GM21526 (cell line): ENCODE results near the gene EAF2.

ENCODE experiments used
- ATAC-seq: cut with Tn5 transposase; IDR thresholded peaks from one replicate; pipeline ENCODE4 v1.9.1; 2021; ENCODE audit warnings: moderate library complexity; ENCODE audit not compliant: unreplicated experiment, low FRiP score

EAF2 gene

DNA sequence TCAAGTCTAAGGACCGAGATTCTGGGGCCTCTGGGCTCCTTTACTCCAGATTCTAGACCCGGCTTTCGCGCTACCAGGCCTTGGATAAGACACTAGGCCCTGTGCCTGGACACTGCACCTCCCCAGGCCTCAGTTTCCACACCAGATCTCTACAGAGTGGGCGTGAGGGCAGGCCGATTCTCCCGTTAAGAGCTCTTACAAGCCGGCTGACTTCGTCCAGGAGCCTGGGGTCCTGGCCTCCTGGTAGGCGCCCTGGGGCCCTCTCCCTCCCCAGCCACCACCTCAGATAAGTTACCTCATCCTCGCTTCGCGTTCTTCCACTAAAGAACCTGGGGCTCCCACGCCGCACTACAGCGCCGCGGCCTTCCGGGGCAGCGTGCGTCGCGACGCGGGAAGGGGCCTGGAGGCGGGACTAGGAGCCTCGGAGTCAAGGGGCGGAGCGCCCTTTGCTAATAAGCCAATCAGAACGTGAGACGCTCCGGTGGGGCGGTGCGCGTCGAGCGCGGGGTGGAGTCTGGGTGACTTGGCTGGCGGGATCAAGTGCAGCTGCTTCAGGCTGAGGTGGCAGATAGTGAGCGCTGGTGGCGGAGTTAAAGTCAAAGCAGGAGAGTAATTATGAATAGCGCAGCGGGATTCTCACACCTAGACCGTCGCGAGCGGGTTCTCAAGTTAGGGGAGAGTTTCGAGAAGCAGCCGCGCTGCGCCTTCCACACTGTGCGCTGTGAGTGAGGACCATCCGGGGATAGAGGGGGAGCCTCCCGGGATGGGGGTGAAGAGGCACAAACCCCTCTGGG, at the start of gene EAF2, which contains the start of gene IQCB1:
EAF2 (plus strand) TSS at position 539 of the 794 bp plus-strand sequence; CDS start at position 616, 77 bp downstream.
IQCB1 (minus strand) TSS at position 390 of the 794 bp plus-strand sequence. CDS start 6,100 bp downstream, outside the sequence.
- ATAC-seq, result peak; percentile 95

DNA sequence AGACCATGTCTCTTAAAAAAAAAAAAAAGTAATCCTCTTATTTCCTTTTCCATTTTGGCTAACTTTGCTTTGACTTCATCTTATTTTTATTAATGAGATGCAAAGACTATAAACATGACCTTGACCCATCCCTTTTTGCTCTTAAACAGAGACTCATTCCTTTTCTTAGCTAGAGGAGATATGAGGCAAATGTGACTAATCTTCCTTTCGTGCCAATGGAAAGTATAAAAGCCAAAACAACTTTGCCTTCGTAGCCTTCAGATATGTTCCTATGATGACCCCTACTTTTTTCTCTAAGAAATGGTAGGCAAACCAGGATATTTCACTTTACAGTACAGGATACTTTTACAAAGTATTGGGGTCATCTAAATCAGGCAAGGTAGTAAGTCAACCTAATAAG, 48.5 kb upstream of the EAF2 start:
- no peak for ATAC-seq

DNA sequence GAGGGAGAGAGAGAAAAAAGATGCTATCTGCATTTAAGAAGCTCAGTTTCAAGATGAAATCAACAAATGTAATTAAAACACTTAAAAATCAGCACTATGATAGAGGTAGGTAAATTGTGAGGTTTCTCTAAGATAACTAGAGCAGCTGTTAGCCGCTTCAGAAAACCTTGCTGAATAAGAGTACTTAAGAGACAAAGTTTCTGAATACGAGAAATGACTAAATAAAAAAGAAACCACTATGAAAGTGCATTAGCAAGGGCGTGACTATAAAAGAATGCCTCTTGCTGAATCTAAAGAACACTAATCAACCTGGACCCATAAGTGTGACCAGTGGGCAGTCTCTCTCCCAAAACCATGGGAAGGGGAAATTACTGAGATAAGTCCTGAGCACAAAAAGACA, 41.9 kb upstream of the EAF2 start:
- no peak for ATAC-seq

DNA sequence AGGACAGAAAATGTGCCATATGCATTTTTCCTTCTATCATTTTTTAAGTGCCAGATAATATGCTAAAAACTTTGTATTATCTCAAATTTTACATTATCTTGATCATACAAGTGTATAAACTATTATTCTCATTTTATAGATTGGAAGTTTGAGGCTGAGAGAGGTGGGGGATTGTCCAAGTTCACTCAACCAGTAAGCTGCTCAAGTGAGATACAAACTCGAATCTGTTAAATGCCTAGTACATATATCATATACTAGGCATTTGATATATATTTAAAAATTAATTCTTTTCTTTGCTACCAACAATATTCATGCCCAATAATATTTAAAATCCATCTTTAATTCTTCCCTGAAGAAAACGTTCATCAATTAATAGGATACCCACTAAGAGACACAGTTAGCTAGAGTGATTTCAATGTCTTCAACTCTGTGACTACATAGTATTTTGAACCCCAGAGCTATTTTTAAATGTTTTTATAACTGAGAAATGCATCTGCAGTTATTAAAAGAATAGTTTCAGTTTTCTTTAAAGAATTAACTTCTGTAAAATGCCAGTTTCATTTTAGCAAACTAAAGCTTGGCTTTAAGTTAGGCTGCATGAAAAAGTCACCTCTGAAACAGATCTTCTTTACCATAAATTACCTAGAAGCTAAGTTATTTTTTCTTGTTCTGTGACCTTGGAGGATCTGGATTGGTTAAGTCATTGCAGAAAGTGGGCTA, 40.6 kb upstream of the EAF2 start:
- ATAC-seq, result no peak

DNA sequence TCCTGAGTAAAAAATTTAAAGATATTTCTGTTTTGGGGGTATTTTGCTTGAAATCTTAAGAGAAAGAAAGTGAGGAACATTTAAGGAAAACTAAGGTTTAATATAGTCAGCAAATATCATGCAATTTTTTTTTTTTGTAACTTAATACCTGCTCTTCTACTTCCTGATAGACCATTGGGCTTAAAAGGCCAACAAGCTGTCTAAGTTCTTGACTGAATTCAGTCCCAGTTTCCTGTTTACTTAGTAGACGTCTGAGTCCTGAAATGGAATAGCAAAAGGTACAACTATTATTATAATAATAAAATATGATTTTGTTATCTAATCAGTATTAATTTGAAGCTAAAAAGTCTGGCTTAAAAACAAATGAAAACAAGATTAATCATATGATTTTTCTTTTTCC, 38.0 kb upstream of the EAF2 start:
- ATAC-seq, result no peak

DNA sequence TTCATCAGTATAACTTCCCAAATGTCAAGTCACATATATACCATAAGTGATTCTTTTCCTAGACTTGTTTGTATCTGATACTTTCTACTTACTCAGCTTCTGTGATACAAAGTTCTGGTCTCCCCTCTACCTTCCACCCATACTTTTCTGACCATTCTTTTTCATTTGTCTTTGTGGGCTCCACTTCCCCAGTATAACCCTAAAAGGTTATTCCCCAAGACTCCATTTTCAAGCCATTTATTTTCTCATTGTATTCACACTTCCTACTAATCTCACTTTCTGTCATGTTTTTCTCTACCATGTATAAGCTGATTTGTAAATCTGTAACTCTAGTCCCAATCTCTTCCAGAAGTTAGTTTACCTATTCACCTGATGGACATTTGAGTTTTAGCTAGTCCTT, 34.1 kb upstream of the EAF2 start:
- ATAC-seq, result no peak

DNA sequence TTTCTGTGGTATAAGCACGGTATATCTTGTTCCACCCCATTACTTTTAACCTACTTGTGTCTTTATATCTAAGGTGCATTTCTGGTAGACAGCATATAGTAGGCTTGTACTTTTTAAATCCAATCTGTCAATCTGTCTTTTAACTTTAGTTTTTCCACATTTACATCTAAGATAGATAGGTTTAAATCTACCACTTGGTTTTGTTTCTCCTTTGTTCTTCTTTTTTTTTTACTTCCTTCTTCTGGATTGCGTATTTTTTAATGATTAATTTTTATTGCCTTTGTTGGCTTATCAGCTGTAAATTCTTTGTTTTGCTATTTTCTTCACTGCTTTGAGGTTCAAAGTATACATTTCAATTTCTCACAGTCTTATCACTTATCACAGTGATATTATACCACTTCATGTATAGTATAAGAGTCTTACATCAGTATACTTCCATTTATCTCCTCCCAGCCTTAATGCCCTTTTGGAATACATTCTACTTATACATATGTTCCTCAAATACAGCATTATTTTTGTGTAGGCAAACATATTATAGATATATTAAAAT, 31.2 kb upstream of the EAF2 start:
- ATAC-seq, result no peak

DNA sequence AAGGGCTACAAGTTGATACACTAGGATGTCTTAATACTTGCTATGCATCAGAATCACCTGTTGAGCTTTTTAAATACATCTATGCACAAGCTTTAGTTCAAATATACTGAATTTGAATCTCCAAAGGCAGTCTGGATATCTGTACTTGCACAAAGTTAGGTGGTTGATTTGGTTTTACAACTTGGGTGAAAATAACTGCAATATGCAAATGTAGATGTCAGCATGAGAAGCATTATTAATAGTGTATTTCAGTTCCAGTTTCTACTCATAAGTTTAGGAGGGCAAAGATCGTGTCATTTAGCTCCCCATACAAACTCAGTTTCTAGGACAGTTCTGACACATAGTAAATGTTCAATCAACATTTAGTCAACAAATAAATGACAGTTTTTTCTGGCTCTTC, 25.8 kb upstream of the EAF2 start:
- peak; percentile 90 for ATAC-seq

DNA sequence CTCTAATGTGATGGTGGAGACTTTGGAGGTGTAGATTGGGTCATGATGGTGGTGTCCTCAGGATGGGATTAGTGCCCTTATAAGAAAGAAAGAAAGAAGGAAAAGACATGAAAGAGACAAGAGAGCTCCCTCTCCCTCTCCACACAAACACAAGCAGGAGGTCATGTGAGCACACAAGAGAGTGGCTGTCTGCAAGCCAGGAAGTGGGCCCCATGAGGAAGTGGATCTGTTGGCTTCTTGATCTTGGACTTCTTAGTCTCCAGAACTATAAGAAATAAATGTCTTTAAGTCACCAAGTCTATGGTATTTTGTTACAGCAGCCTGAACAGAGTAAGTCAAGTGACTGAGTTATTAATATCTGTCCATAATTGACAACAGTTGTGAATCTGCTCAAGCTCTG, 17.3 kb upstream of the EAF2 start:
- ATAC-seq, result no peak

DNA sequence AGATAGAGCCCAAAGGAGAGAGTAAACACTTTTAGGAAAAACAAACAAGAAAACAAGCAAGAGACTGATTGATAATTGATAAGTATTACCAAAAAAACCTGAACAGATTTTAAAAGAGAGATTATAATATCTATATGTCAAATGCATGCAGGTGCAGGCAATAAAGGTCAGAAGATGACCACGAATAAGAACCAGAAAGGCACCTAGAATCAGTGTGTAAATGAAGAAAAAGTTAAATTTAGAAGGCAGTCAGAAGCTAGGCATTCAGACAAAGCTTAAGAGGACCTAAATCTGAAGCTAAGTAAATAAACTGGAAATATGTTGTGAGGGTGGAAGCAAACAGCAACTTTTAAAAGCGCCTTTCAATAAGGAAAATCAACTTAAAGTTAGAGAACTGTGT, 16.4 kb upstream of the EAF2 start:
- ATAC-seq, result no peak

DNA sequence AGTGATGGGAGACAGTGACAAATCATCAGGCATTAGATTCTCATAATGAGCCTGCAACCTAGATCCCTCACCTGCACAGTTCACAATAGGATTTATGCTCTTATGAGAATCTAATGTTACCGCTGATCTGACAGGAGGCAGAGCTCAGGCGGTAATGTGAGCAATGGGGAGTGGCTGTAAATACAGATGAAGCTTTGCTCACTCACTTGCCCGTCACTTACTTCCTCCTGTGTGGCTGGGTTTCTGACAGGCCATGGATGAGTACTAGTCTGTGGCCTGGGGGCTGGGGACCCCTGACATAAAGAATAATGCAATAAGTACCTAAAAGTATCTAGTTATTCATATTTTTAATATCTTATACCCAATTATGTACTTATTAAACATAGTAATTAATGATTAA, 15.8 kb upstream of the EAF2 start:
- ATAC-seq, result no peak

DNA sequence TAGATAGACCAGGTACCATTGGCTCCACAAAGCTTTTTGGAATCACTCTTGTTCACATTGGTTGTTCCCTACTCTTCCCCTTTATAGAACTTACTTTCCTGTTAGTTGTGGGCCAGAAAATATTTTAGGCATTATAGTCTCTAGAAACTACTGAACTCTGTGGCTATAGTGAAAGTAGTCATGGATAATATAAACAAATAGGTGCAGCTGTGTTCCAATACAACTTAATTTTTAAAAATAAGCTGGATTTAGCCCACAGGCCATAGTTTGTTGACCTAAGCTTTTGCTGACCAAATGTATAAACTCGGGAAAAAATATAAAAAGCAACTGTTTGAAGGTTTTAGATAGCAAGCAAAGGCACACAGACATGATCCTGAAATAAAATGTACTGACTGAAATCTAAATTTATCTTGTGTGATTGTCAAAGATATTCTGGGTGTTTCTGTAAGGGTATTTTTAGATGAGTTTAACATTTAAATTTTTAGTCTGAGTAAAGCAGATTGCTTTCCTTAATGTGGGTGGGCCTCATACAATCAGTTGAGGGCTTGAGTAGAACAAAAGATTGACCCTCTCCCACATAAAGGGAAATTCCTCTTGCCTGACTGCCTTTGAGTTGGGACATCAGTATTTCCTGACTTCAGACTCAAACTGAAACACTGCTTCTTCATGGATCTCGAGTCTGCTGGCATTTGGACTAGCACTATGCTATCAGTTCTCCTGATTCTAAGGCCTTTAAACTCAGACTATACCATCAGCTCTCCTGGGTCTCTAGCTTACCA, 13.4 kb upstream of the EAF2 start:
- no peak for ATAC-seq

DNA sequence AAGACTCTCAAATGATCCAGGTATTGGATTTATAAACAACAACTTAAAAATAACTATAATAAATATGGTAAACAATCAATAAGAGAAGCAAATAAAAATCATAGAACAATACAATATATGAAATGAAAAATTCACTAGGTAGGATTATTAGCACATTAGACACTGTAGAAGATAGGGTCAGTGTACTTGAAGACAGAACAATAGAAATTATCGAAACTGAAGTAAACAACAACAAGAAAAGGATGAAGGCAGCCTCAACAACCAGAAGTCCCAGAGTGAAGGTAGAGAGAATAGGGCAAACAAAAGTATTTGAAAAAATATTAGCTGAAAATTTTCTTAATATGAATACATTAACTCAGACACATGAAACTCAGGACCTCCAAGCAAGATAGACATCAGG, 12.0 kb upstream of the EAF2 start:
- ATAC-seq, result no peak

DNA sequence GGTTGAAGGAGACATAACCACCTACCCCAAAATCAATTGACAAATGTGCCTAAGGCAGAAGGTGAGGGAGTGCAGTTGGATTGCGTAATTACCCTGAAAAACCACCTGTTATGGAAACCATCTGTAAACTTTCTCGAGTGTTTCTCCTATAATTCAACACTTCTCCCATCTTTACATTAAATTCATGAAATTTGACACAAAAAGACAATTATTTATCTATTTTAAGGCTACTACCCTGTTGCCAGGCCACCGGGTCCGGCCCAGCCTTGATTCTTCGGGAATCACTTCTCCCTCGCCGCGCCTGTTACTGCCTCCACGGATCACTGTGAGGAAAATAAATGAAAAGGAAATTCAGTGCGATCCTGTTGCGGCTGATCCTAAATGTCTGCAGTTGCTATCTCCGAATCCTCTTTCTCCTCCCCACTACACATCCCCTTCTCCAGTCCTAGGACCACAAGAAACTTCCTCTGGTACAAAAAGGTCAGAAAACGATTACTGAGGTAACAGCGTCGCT, 795 bp upstream of the EAF2 start:
- no peak for ATAC-seq

DNA sequence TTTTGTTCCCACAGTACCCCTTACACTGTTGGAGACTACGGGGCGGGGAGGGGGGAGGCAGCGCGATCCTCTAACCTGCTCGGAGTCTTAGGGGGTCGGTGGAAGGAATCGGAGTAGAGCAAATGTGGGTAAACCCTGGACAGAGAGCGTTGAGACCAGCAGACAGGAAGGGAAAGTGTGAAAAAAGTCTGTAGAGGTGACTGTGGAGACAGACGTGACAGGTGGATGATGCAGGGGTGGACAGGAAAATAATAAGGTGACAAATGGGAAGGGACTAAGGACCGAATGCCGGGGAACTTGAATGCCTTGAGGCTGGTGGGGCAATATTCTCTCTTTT, 424 bp downstream of the EAF2 start:
- peak; percentile 28 for ATAC-seq

DNA sequence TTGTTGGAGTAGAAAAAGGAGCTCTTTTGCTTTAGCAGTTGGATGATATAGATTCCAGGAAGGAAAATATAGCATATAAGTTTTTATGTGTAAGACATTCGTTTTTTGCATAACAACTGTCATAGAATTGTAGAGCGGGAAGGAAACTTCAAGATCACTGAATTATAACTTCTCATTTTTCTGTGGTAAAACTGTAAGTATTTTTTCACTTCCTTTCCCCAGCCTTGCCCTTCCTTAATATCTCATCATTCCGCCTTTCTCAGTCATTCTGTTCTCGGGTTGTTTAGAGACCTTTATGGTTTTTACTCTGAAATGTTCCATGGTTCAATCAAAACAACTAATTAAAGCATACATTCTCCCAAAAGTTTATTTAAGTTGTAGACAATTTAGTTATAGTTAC, 1.1 kb downstream of the EAF2 start:
- ATAC-seq, result no peak

DNA sequence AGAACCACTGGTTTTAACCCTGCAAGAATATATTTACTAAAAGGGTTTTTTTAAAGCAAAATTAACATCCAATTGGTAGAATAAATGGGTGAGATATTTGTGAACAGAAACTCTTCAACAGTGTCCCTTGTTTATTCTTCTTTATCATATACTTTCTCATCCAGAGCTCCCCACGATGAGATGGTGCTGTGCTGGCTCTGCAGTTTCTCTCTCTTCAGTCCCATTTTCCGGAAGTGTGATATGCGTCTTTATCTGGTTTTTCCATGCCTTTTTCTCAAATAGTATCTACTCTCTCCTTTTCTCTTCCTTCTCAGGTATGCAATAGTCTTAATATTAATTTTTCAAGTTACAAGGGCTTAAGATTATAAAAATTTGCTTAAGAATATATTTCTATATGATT, 1.5 kb downstream of the EAF2 start:
- ATAC-seq, result no peak

DNA sequence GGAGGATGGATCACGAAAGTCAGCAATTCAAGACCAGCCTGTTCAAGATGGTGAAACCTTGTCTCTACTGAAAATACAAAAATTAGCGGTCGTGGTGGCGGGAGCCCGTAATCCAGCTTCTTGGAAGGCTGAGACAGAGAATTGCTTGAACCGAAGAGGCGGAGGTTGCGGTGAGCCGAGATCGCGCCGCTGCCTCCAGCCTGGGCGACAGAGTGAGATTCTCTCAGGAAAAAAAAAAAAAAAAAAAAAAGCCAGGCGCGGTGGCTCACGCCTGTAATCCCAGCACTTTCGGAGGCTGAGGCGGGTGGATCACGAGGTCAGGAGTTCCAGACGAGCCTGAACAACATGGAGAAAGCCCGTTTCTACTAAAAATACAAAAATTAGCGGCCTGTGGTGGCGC, 5.0 kb downstream of the EAF2 start:
- no peak for ATAC-seq

DNA sequence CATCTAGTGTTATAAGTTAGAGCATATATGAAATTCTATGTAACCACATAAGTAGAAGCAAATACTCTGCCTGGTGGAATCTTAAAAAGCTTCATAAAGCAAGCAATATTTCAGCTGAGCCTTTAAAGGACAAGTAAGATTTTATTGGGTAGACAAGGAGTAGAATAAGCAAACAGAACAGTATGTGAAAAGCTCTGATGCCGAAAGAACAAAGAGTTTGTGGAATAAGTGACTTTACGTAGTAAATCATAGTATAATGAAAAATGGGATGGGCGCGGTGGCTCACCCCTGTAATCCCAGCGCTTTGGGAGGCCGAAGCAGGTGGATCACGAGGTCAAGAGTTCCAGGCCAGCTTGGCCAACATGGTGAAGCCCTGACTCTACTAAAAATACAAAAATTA, 9.9 kb downstream of the EAF2 start:
- no peak for ATAC-seq

DNA sequence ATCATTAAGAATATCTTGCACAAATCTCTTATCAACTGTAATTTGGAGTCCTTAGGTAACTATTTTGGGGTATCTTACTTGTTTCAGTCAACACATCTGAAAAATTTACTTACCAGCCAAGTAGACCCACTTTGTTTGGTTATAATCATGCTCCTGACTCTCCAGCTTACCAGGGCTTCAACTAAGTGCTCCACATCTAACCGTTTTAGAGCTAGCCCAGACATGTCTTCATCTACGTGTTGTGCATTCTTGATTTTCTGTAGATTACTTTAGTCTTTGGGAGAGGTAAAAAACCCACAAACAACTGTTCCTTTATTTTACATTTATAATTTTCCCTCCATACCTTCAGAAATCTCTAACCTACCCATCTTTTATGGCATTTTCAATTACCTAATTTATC, 17.2 kb downstream of the EAF2 start:
- no peak for ATAC-seq

DNA sequence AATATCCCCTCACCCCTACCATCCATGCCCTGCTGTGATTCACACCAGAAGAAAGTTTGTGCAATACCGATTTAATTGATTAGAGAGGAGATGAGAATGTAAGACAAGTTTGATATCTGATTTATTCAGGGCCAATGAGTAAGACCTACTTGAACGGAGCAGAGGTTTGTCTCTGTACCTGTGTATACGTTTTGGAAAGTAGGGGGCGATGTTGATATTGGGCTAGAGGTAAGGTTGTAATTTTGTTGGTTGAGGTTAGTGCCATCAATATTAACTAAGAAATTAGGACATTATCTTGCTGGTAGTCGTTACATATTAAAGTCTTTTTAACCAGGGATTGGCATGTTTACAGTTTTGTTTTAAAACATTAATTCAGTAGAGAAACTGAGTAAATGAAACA, 20.5 kb downstream of the EAF2 start:
- no peak for ATAC-seq
